Keratinocyte (primary cell): Measurements from ENCODE around the gene DTX3. TPM values are rescaled to one million over a fixed set of nuclear protein-coding genes. Genes with fewer than 3 reads are reported as not detected.
"Not testable (repeated sequence)": the region's sequence is repeated elsewhere in the genome, so short reads cannot be mapped to it uniquely, and the experiment has no call there.

Experiments used
- DNase-seq: peaks from one replicate; pipeline ENCODE4 v3.0.0-alpha.2; 2011; ENCODE audit warnings: low read depth, missing footprints, low spot score
- FAIRE-seq: peaks from 2 replicates; lab custom pipeline; 2011; peaks lifted over from hg19 to GRCh38; lab: Jason Lieb, UNC
- H2AFZ ChIP-seq: 2 replicates; pipeline ENCODE4 v1.6.0; 2012; ENCODE audit warnings: low read length, control low read depth, inconsistent platforms; ENCODE audit not compliant: control insufficient read depth
- H3K27ac ChIP-seq: 2 replicates; pipeline ENCODE4 v1.5.1; 2011; ENCODE audit warnings: low read length; ENCODE audit not compliant: control insufficient read depth, insufficient read depth
- H3K27me3 ChIP-seq: 3 replicates; pipeline ENCODE4 v1.6.0; 2011; ENCODE audit warnings: low read length; ENCODE audit not compliant: control insufficient read depth, insufficient read depth; ENCODE audit errors: extremely low read depth
- H3K36me3 ChIP-seq, 2 experiments: 2 replicates in 1 of 2; 3 replicates in 1 of 2; pipeline ENCODE4 v1.5.1; 2011; ENCODE audit warnings: low read length in 2 of 2, mild to moderate bottlenecking in 1 of 2; ENCODE audit not compliant: control insufficient read depth in 2 of 2, insufficient read depth in 2 of 2; ENCODE audit errors: extremely low read depth in 1 of 2
- H3K4me1 ChIP-seq: 3 replicates; pipeline ENCODE4 v1.5.1; 2011; ENCODE audit warnings: low read length; ENCODE audit not compliant: control insufficient read depth, insufficient read depth; ENCODE audit errors: extremely low read depth
- H3K4me2 ChIP-seq: 3 replicates; pipeline ENCODE4 v1.6.0; 2011; ENCODE audit warnings: low read depth, low read length; ENCODE audit not compliant: control insufficient read depth, insufficient read depth; ENCODE audit errors: extremely low read depth
- H3K4me3 ChIP-seq, 3 experiments: fragments of 200-600 bp in 1 of 3; sonication (generic) in 1 of 3; 2 replicates in 2 of 3; 3 replicates in 1 of 3; pipeline ENCODE4 v1.5.1; 2011 to 2016; ENCODE audit warnings: low read length in 3 of 3, mild to moderate bottlenecking in 3 of 3, control low read depth in 2 of 3, inconsistent platforms in 1 of 3, low read depth in 1 of 3, mixed read lengths in 1 of 3, mixed run types in 1 of 3, moderate library complexity in 1 of 3; ENCODE audit not compliant: control insufficient read depth in 2 of 3, insufficient read depth in 2 of 3; ENCODE audit errors: extremely low read depth in 1 of 3
- H3K79me2 ChIP-seq: 2 replicates; pipeline ENCODE4 v1.6.0; 2012; ENCODE audit warnings: low read length; ENCODE audit not compliant: control insufficient read depth, insufficient read depth
- H3K9ac ChIP-seq: 3 replicates; pipeline ENCODE4 v1.6.0; 2011; ENCODE audit warnings: low read length; ENCODE audit not compliant: control insufficient read depth, insufficient read depth; ENCODE audit errors: extremely low read depth
- H3K9me1 ChIP-seq: 3 replicates; pipeline ENCODE4 v1.6.0; 2011; ENCODE audit warnings: low read length; ENCODE audit not compliant: control insufficient read depth, insufficient read depth; ENCODE audit errors: extremely low read depth
- H3K9me3 ChIP-seq: 2 replicates; pipeline ENCODE4 v1.5.1; 2012; ENCODE audit warnings: low read depth, low read length; ENCODE audit not compliant: control insufficient read depth
- H4K20me1 ChIP-seq: 3 replicates; pipeline ENCODE4 v1.6.0; 2011; ENCODE audit warnings: low read length; ENCODE audit not compliant: control insufficient read depth, insufficient read depth; ENCODE audit errors: extremely low read depth
- CTCF ChIP-seq, 3 experiments: IDR thresholded peaks in 1 of 3; conservative IDR thresholded peaks in 1 of 3; optimal IDR thresholded peaks in 1 of 3; 2 replicates in 2 of 3; 3 replicates in 1 of 3; pipeline versions ENCODE3 to v1.5.1; 2011; ENCODE audit warnings: low read length in 3 of 3, mild to moderate bottlenecking in 3 of 3, moderate library complexity in 2 of 3, control low read depth in 1 of 3, inconsistent platforms in 1 of 3; ENCODE audit not compliant: insufficient read depth in 2 of 3; ENCODE audit errors: extremely low read depth in 1 of 3
- EZH2 ChIP-seq: IDR thresholded peaks from one replicate; pipeline ENCODE4 v1.6.1; 2012; ENCODE audit warnings: inconsistent platforms, mild to moderate bottlenecking, low read length, moderate library complexity
- dilution Hi-C: fragments of 300-500 bp; cut with MboI; formaldehyde crosslinking; loops from one replicate; pipeline ENCODE4 v1.7.0; 2020; ENCODE audit warnings: low sequenced_read_pairs; ENCODE audit not compliant: extremely low pct_ligation_motif_present
- polyA plus RNA-seq, 5 experiments: library from polyadenylated mRNA; depleted of rRNA in 3 of 5; stranded (reverse) in 3 of 5; stranded (forward) in 1 of 5; unstranded in 1 of 5; fragments of >200 nt; gene quantifications; 1 replicate in 1 of 5; 2 replicates in 3 of 5; 3 replicates in 1 of 5; pipeline versions ENCODE4 v1.2.1 to v1.2.3, GENCODE V29; 2011 to 2012; ENCODE audit warnings: missing spikeins in 2 of 5, low read depth in 1 of 5, low replicate concordance in 1 of 5

The DTX3 gene
- polyA plus RNA-seq, 1 donor (not counting 4 experiments of a cell fraction or from before 2014, with no cell fraction given): 2.6 TPM

- H3K4me3 ChIP-seq, H3K9ac ChIP-seq, H3K4me1 ChIP-seq, H3K27ac ChIP-seq, H3K9me1 ChIP-seq, H3K9me3 ChIP-seq, dilution Hi-C loops, H2AFZ ChIP-seq, H3K36me3 ChIP-seq, H3K27me3 ChIP-seq, DNase-seq, FAIRE-seq, H3K4me2 ChIP-seq, H3K79me2 ChIP-seq, H4K20me1 ChIP-seq: not testable (repeated sequence)
These were observed 51.8 kb downstream of the DTX3 start for GRCh38 chr12:57656408-57656807.

- Histone ChIP-seq H3K4me3 (no peak overlapping the region), H3K27me3 (no peaks in the 10 kb centered on the region), H4K20me1 (no peaks in the 10 kb centered on the region), H3K4me1 (no peaks in the 10 kb centered on the region), H3K79me2 (no peaks in the 10 kb centered on the region), H3K27ac (no peak overlapping the region), H3K4me2 (no peak overlapping the region), H3K9me1 (no peaks in the 10 kb centered on the region), H3K36me3 (no peaks in the 10 kb centered on the region), H3K9ac (no peak overlapping the region), H3K9me3 (no peaks in the 10 kb centered on the region), H2AFZ (no peak overlapping the region)
- dilution Hi-C loops: no loop called here
- TF ChIP-seq CTCF (optimal IDR thresholded peaks at IDR 0.05 in 1 of 3, IDR thresholded peaks at IDR 0.05 in 1 of 3, conservative IDR thresholded peaks at IDR 0.05 in 1 of 3; ENCODE audit: extremely low read depth in 1 of 3, insufficient read depth in 2 of 3, low read length in 3 of 3): no peak
- TF ChIP-seq EZH2: no peak
- no peak for DNase-seq
- no peak for FAIRE-seq
These were observed 53.1 kb downstream of the DTX3 start for GRCh38 chr12:57657744-57658143.

- TF ChIP-seq CTCF (optimal IDR thresholded peaks at IDR 0.05 in 1 of 3, IDR thresholded peaks at IDR 0.05 in 1 of 3, conservative IDR thresholded peaks at IDR 0.05 in 1 of 3; ENCODE audit: extremely low read depth in 1 of 3, insufficient read depth in 2 of 3, low read length in 3 of 3) (no peak), EZH2 (no peak)
- H4K20me1 ChIP-seq: no peaks in the 10 kb centered on the region
- no peak for DNase-seq
- dilution Hi-C loops: no loop called here
- no peaks in the 10 kb centered on the region for H3K27me3 ChIP-seq
- no peaks in the 10 kb centered on the region for H3K4me1 ChIP-seq
- no peak for FAIRE-seq
- no peak overlapping the region for H3K9ac ChIP-seq
- no peak overlapping the region for H3K4me2 ChIP-seq
- no peaks in the 10 kb centered on the region for H3K9me3 ChIP-seq
- H3K9me1 ChIP-seq: no peaks in the 10 kb centered on the region
- H3K27ac ChIP-seq: no peak overlapping the region
- H2AFZ ChIP-seq: no peak overlapping the region
- no peak overlapping the region for H3K4me3 ChIP-seq
- no peaks in the 10 kb centered on the region for H3K36me3 ChIP-seq
- no peaks in the 10 kb centered on the region for H3K79me2 ChIP-seq
These were observed 54.3 kb downstream of the DTX3 start for GRCh38 chr12:57658890-57659289.
